K562 (cell line): Measurements from ENCODE around the gene DPP3. TPM values are rescaled to one million over a fixed set of nuclear protein-coding genes. Genes with fewer than 3 reads are reported as not detected.

Experiments used
- FOXK2 ChIP-seq, 2 experiments: fragments of 450-650 bp; IDR thresholded peaks in 1 of 2; conservative IDR thresholded peaks in 1 of 2; 2 replicates each; pipeline ENCODE4 v1.6.1; 2016; ENCODE audit warnings: low read depth in 2 of 2, mild to moderate bottlenecking in 1 of 2
- FOXP1 ChIP-seq: sonication (generic); formaldehyde crosslinking; IDR thresholded peaks from 2 replicates; pipeline ENCODE4 v1.8.0; 2022; ENCODE audit warnings: mild to moderate bottlenecking, missing genetic modification reagents
- GABPA ChIP-seq: fragments of 200-800 bp; sonication (Bioruptor generic); conservative IDR thresholded peaks from 2 replicates; pipeline ENCODE4 v1.6.1; 2016; ENCODE audit warnings: low read depth, missing genetic modification characterization, missing compliant biosample characterization
- MBD2 ChIP-seq: sonication (generic); IDR thresholded peaks from 2 replicates; pipeline ENCODE4 v1.6.1; 2016; ENCODE audit warnings: low read depth, borderline replicate concordance
- MCM2 ChIP-seq: fragments of 450-650 bp; IDR thresholded peaks from 2 replicates; pipeline ENCODE4 v1.6.1; 2017; ENCODE audit warnings: low read depth, mild to moderate bottlenecking
- PHF20 ChIP-seq: fragments of 450-650 bp; IDR thresholded peaks from 2 replicates; pipeline ENCODE4 v1.6.1; 2018; ENCODE audit not compliant: partially characterized antibody
- PTRF ChIP-seq: fragments of 450-650 bp; IDR thresholded peaks from 2 replicates; pipeline ENCODE4 v1.6.1; 2016; ENCODE audit warnings: mild to moderate bottlenecking, missing genetic modification characterization, missing compliant biosample characterization
- RBBP5 ChIP-seq: fragments of 200-600 bp; sonication (generic); IDR thresholded peaks from 2 replicates; pipeline ENCODE4 v1.6.1; 2012; ENCODE audit warnings: borderline replicate concordance, mild to moderate bottlenecking, low read length, control low read depth, inconsistent platforms; ENCODE audit not compliant: insufficient read depth, poor library complexity, severe bottlenecking
- RFX1 ChIP-seq: fragments of 450-650 bp; IDR thresholded peaks from 2 replicates; pipeline ENCODE4 v1.6.1; 2016; ENCODE audit warnings: mild to moderate bottlenecking, moderate library complexity
- TAF9B ChIP-seq: fragments of 450-650 bp; IDR thresholded peaks from 2 replicates; pipeline ENCODE4 v1.6.1; 2018; ENCODE audit warnings: mild to moderate bottlenecking; ENCODE audit not compliant: partially characterized antibody
- TBL1XR1 ChIP-seq, 2 experiments: IDR thresholded peaks; 2 replicates each; pipeline ENCODE4 v1.6.1; 2012; ENCODE audit warnings: improper control_type of control experiment in 2 of 2, low read length in 2 of 2, mild to moderate bottlenecking in 1 of 2
- TRIM28 ChIP-seq: fragments of 450-650 bp; IDR thresholded peaks from 2 replicates; pipeline ENCODE4 v1.6.1; 2017
- ZFPM2 ChIP-seq: fragments of 250-450 bp; sonication (Bioruptor Pico); IDR thresholded peaks from 2 replicates; pipeline ENCODE4 v1.5.1; 2022; ENCODE audit warnings: mild to moderate bottlenecking
- ZNF57 ChIP-seq: fragments of 450-650 bp; formaldehyde crosslinking; IDR thresholded peaks from 2 replicates; pipeline ENCODE4 v1.4.0; 2020; ENCODE audit warnings: mild to moderate bottlenecking, moderate library complexity
- polyA plus RNA-seq, 8 experiments: library from polyadenylated mRNA; depleted of rRNA in 4 of 8; stranded (reverse) in 5 of 8; unstranded in 3 of 8; fragments of >200 nt; fragmentation: Nextera tagmentation in 2 of 8; fragmentation: Illumina TruSeq in 1 of 8; extraction: Ambion mirVana in 2 of 8; extraction: Trizol in 1 of 8; gene quantifications; 2 replicates each; pipeline versions ENCODE4 v1.2.1 to v1.2.3, GENCODE V29; 2011 to 2014; ENCODE audit warnings: inconsistent platforms in 1 of 8, missing spikeins in 1 of 8
- total RNA-seq, 7 experiments: library from RNA; depleted of rRNA in 6 of 7; stranded (reverse); fragments of >200 nt in 6 of 7; fragmentation: Illumina TruSeq in 2 of 7; extraction: Trizol in 2 of 7; gene quantifications; 2 replicates each; pipeline versions ENCODE4 v1.2.1 to v1.2.3, GENCODE V29; 2011 to 2021; ENCODE audit warnings: low replicate concordance in 1 of 7
- TF ChIP-seq, protein P1 (sequence below): sonication (generic); formaldehyde crosslinking; IDR thresholded peaks from 2 replicates; pipeline ENCODE4 v1.8.0; 2022; ENCODE audit warnings: missing genetic modification reagents, mild to moderate bottlenecking, borderline replicate concordance
- TF ChIP-seq, protein P2 (sequence below): fragments of 450-650 bp; conservative IDR thresholded peaks from 2 replicates; pipeline ENCODE4 v1.6.1; 2016; ENCODE audit warnings: missing genetic modification characterization, low read depth, mild to moderate bottlenecking, missing compliant biosample characterization, moderate library complexity

The DPP3 gene
- total and polyA plus RNA-seq, 9 of the 15 experiments (the other 6 are each of a cell fraction or from before 2014, with no cell fraction given) = 3.7 to 69.2 (median 43.3) TPM

DNA sequence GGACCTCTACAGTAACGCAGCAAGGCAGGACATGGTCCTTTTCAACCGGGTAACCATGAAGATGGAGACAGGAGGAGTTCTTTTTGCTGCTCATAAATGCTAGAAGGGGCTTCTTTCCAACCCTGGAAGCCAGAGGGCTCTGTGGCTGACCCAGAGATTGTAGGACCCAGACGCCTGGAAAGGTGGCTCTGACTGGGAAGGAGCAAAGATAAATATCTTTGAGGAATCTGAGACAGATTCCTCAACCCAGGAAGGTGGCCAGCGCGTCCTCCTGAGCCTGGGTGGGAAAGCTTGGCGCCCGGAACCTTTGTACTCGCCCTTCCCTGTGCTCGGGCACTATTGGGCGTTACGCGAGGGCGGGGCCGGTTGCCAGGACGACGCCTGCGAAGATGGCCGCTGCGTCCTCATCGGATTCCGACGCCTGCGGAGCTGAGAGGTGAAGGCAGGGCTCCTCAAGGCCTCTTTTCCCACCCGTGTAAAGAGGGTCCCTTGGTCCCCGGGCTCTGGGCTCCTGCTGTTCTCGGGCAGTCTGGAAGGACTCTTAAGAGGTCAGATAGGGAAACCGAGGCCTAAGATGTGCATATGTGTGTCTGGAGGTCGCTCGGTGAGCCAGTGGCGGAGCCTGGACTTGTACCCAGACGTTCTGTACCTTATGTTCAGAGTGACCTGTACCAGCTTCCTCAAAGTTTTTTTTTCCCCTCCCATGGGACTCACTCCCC is 30.2 kb downstream of the DPP3 start, which contains the start of gene BBS1 (continued):
- TF ChIP-seq, protein P1, sequence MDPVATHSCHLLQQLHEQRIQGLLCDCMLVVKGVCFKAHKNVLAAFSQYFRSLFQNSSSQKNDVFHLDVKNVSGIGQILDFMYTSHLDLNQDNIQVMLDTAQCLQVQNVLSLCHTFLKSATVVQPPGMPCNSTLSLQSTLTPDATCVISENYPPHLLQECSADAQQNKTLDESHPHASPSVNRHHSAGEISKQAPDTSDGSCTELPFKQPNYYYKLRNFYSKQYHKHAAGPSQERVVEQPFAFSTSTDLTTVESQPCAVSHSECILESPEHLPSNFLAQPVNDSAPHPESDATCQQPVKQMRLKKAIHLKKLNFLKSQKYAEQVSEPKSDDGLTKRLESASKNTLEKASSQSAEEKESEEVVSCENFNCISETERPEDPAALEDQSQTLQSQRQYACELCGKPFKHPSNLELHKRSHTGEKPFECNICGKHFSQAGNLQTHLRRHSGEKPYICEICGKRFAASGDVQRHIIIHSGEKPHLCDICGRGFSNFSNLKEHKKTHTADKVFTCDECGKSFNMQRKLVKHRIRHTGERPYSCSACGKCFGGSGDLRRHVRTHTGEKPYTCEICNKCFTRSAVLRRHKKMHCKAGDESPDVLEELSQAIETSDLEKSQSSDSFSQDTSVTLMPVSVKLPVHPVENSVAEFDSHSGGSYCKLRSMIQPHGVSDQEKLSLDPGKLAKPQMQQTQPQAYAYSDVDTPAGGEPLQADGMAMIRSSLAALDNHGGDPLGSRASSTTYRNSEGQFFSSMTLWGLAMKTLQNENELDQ (CRISPR knock-in tag) = no peak
- TF ChIP-seq PHF20 (peak; percentile 94), MCM2 (no peak), RFX1 (peak; percentile 98), FOXK2 (conservative IDR thresholded peaks at IDR 0.05 in 1 of 2, IDR thresholded peaks at IDR 0.05 in 1 of 2; ENCODE audit: low read depth in 2 of 2) (0 out of 4 replicates have a peak, but pooled peaks of 1 of the 2 experiments have one; percentile 45), TAF9B (peak; percentile 91), FOXP1 (CRISPR knock-in tag) (0 out of 2 replicates have a peak, but pooled peaks have one; percentile 55), RBBP5 (peak; percentile 68), MBD2 (peak; percentile 83; the same call in 1 of the 2 replicates), PTRF (tag) (no peak), TBL1XR1 (IDR thresholded peaks at IDR 0.05; ENCODE audit: low read length in 2 of 2) (peak in 1 of 2 experiments; percentile 62; a peak in 1 of 4 replicates), GABPA (peak; percentile 87), ZNF57 (CRISPR knock-in tag) (no peak), ZFPM2 (CRISPR knock-in tag) (no peak), TRIM28 (peak; percentile 57; the same call in 1 of the 2 replicates)
- TF ChIP-seq, protein P2, sequence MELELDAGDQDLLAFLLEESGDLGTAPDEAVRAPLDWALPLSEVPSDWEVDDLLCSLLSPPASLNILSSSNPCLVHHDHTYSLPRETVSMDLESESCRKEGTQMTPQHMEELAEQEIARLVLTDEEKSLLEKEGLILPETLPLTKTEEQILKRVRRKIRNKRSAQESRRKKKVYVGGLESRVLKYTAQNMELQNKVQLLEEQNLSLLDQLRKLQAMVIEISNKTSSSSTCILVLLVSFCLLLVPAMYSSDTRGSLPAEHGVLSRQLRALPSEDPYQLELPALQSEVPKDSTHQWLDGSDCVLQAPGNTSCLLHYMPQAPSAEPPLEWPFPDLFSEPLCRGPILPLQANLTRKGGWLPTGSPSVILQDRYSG (tag) = no peak
